H1 (cell line): ENCODE data around the gene DUSP18. TPM values are rescaled to one million over a fixed set of nuclear protein-coding genes. Genes with fewer than 3 reads are reported as not detected.

Experiments used
- EP300 ChIP-seq, 2 experiments: IDR thresholded peaks; 1 replicate in 1 of 2; 2 replicates in 1 of 2; pipeline ENCODE4 v1.6.1; 2011 to 2012; ENCODE audit warnings: low read depth in 2 of 2, low read length in 2 of 2, mild to moderate bottlenecking in 2 of 2, borderline replicate concordance in 1 of 2, inconsistent platforms in 1 of 2, moderate library complexity in 1 of 2
- EZH2 ChIP-seq: fragments of 200-600 bp; sonication (generic); IDR thresholded peaks from 2 replicates; pipeline ENCODE4 v1.7.1; 2012; ENCODE audit warnings: low read depth, mild to moderate bottlenecking, moderate library complexity, low read length, inconsistent platforms; ENCODE audit not compliant: severe bottlenecking
- GABPA ChIP-seq: IDR thresholded peaks from 2 replicates; pipeline ENCODE4 v1.6.1; 2011; ENCODE audit warnings: mild to moderate bottlenecking, low read length, moderate library complexity, borderline replicate concordance; ENCODE audit not compliant: insufficient read depth
- HDAC2 ChIP-seq, 2 experiments: fragments of 300-600 bp in 1 of 2; sonication (generic) in 1 of 2; IDR thresholded peaks; 2 replicates each; pipeline ENCODE4 v1.6.1; 2011 to 2012; ENCODE audit warnings: low read depth in 2 of 2, low read length in 2 of 2, mild to moderate bottlenecking in 2 of 2, moderate library complexity in 2 of 2, borderline replicate concordance in 1 of 2, inconsistent platforms in 1 of 2
- SUZ12 ChIP-seq: fragments of 200-600 bp; sonication (generic); IDR thresholded peaks from 2 replicates; pipeline ENCODE4 v1.6.1; 2012; ENCODE audit warnings: mild to moderate bottlenecking, inconsistent platforms, low read length, moderate library complexity, mixed read lengths
- polyA plus RNA-seq, 7 experiments: library from polyadenylated mRNA; depleted of rRNA in 3 of 7; stranded (reverse) in 5 of 7; unstranded in 2 of 7; fragments of >200 nt in 5 of 7; fragments of 200-250 nt in 2 of 7; gene quantifications; 1 replicate in 5 of 7; 2 replicates in 1 of 7; 4 replicates in 1 of 7; pipeline versions ENCODE4 v1.2.1 to v1.2.3, GENCODE V29; 2011 to 2013; ENCODE audit warnings: missing spikeins in 2 of 7, mixed read lengths in 2 of 7
- total RNA-seq: library from RNA; stranded (reverse); fragmentation: NEBNext Ultra II Directional; extraction: Animal tissue kit (Norgen Biotek cat#: 25700); gene quantifications from 2 replicates; pipeline ENCODE4 v1.2.1, GENCODE V29; 2021

Gene DUSP18
- total and polyA plus RNA-seq, 2 of the 8 experiments (the other 6 are each of a cell fraction or from before 2014, with no cell fraction given): 2.6 to 7.3 TPM

DNA sequence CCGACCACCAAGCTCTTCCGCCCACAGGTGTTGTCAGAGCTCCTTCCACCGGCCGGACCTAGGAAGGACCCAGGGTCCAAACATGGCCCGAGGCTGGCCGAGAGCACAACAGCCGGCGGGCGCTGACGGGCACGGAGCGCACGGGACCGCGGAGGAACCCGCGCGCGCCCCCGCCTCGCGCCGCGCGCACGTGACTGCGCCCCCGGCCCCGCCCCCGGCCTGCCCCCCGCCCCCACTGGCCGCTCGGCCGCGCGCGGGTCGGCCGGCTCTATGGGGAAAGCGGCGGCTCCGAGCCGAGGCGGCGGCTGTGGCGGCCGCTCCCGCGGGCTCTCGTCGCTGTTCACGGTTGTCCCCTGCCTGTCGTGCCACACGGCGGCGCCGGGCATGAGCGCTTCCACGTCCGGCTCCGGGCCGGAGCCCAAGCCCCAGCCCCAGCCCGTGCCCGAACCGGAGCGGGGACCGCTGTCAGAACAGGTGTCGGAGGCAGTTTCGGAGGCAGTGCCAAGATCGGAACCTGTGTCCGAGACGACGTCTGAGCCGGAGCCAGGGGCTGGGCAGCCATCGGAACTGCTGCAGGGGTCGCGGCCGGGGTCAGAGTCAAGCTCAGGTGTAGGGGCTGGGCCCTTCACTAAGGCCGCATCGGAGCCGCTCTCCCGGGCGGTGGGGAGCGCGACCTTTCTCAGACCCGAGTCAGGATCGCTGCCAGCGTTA lies 27.1 kb upstream of the DUSP18 start, which contains the start of gene OSBP2 (continued):
- TF ChIP-seq GABPA: 0 out of 2 replicates have a peak, but pooled peaks have one; percentile 0
- peak; percentile 47 for TF ChIP-seq EZH2
- TF ChIP-seq EP300 (IDR thresholded peaks at IDR 0.05; ENCODE audit: borderline replicate concordance in 1 of 2, low read depth in 2 of 2, low read length in 2 of 2): no peak
- TF ChIP-seq HDAC2 (IDR thresholded peaks at IDR 0.05; ENCODE audit: borderline replicate concordance in 1 of 2, low read depth in 2 of 2, low read length in 2 of 2): 0 out of 4 replicates have a peak, but pooled peaks have one; percentile 3 to 30
- TF ChIP-seq SUZ12: peak; percentile 59; the same call in 1 of the 2 replicates
